ENCODE measurements around the gene NTSR1. TPM values are rescaled to one million over a fixed set of nuclear protein-coding genes. Genes with fewer than 3 reads are reported as not detected.

The NTSR1 gene
- total RNA-seq, 4 donors from 2014 or later: 0.76 TPM; not detected in 3

- Histone ChIP-seq H3K27ac (no peak overlapping the region), H3K36me3 (no peaks in the 10 kb centered on the region), H3K9me3 (no peaks in the 10 kb centered on the region), H3K4me3 (no peak overlapping the region), H3K4me1 (peaks cover 0 to 2% (median under 1%) of the 10 kb centered on the region in 4 donors), H3K27me3 (no peaks in the 10 kb centered on the region)
- no peak for DNase-seq
- no peak for TF ChIP-seq CTCF (IDR thresholded peaks at IDR 0.05)
- TF ChIP-seq POLR2A (IDR thresholded peaks at IDR 0.05): no peak
Measured at GRCh38 chr20:62770916-62771315, 62.3 kb downstream of the NTSR1 start.

DNA sequence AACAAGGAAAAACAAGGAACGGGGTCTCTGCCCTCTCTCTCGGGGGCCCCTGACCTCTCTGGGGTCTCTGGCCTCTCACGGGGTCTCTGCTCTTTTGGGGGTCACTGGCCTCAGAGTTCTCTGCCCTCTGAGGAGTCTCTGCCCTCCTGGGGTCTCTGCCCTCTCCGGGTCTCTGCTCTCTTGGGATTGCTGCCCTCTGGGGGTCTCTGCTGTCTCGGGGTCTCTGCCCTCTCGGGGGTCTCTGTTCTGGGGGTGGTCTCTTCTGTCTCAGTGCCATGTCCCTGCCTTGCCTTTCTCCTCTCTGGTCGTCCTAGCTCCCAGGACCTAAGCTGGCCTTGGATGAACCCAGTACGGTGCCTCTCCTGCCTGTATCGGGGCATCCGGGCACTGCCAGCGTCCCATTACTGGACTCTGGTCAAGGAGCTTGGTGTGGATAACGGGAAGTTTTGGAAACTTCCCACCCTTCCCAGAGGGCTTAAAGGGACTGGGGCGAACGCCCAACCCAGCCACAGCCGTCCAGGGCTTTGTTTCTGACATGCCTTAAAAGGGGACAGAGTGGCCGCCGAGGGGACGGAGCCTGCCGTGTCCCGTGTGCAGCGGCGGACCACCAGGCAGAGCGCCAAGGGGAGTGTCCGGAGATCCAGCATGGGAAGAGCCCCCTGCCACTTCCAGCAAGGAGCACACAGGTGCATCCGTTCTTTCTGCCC, 62.9 kb downstream of the NTSR1 start:
- Histone ChIP-seq H3K27ac (no peak overlapping the region), H3K27me3 (no peaks in the 10 kb centered on the region), H3K4me1 (peaks cover 0 to 8% (median 7%) of the 10 kb centered on the region in 4 donors), H3K9me3 (no peaks in the 10 kb centered on the region), H3K4me3 (no peak overlapping the region), H3K36me3 (no peaks in the 10 kb centered on the region)
- no peak for TF ChIP-seq POLR2A (IDR thresholded peaks at IDR 0.05)
- TF ChIP-seq CTCF (IDR thresholded peaks at IDR 0.05): no peak
- no peak for DNase-seq

GRCh38 chr20:62772103-62772611, 63.5 kb downstream of the NTSR1 start:
- DNase-seq: no peak
- Histone ChIP-seq H3K27ac (no peak overlapping the region), H3K36me3 (no peaks in the 10 kb centered on the region), H3K4me3 (no peak overlapping the region), H3K27me3 (no peaks in the 10 kb centered on the region), H3K9me3 (no peaks in the 10 kb centered on the region), H3K4me1 (peaks cover 0 to 9% (median 9%) of the 10 kb centered on the region in 4 donors)
- TF ChIP-seq CTCF (IDR thresholded peaks at IDR 0.05): no peak
- TF ChIP-seq POLR2A (IDR thresholded peaks at IDR 0.05): no peak

DNA sequence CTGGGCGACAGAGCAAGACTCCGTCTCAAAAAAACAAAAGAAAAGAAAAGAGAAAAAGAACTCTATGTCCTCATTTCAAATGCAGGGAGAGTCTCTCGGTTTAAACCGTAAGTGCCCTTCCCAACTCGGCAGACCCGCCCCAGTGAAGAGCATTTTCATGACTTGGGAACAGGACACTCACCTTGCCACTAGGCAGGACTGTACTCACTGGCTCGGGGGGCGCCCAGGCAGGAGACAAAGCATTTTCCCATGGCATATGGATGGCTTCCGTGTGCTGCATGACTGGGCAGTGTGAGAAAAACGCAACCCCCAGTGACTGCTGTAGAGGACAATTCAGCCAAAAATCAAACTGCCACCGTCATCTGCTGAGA, 64.0 kb downstream of the NTSR1 start:
- Histone ChIP-seq H3K36me3 (no peaks in the 10 kb centered on the region), H3K27ac (no peak overlapping the region), H3K4me1 (peaks cover 0 to 9% (median 9%) of the 10 kb centered on the region in 4 donors), H3K4me3 (no peak overlapping the region), H3K9me3 (no peaks in the 10 kb centered on the region), H3K27me3 (no peaks in the 10 kb centered on the region)
- DNase-seq: no peak
- TF ChIP-seq POLR2A (IDR thresholded peaks at IDR 0.05) (no peak), CTCF (IDR thresholded peaks at IDR 0.05) (no peak)

DNA sequence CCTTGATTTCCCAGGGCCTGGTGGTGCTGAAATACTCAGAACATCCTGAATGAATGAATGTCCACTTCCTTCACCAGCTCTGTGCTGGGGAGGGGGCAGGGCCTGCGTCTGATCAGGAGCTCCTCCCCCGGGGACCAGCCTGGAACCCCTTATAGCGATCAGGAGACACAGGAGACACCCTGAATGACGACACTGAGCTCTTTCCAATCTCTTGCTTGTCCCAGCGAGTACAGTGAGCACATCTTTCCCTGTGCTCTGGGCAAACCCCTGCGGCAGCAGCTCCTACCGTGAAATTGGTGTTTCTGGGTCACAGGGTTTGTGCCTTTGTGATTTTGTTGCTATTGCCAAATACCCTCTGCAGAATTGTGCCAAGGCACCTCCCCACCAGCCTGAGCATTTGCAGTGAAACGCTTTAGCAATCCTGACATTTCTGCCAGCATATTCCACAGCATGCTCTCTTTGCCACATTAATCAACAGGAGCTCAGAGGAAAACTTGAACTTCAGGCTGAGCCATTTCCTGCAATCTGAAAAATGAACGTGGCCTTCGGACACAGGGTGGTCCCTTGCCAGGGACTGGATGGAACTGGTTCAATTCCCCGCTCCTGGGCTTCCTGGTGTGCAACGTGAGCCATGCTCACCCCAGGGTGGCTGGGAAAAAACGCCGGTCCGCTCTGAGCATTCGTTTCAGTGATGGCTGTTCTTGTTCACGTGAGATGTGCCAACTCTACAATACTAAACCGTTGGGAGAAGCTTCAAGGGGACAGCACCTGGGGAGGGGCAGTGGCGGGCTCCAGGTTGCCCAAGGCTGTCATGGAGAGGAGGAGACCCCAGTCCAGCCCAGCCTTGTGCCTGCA, 64.6 kb downstream of the NTSR1 start:
- Histone ChIP-seq H3K27ac (no peak overlapping the region), H3K27me3 (no peaks in the 10 kb centered on the region)

More for the DNA sequence above, 64.6 kb downstream of the NTSR1 start:
- H3K9me3 ChIP-seq: no peaks in the 10 kb centered on the region
- peaks cover 0 to 9% (median 9%) of the 10 kb centered on the region in 4 donors for H3K4me1 ChIP-seq
- DNase-seq: no peak
- H3K4me3 ChIP-seq: no peak overlapping the region
- H3K36me3 ChIP-seq: no peaks in the 10 kb centered on the region
- TF ChIP-seq CTCF (IDR thresholded peaks at IDR 0.05): no peak
- TF ChIP-seq POLR2A (IDR thresholded peaks at IDR 0.05): no peak

All from Peyer's patch (tissue), 4 donors.